ENCODE results near the gene RNF148. TPM values are rescaled to one million over a fixed set of nuclear protein-coding genes. Genes with fewer than 3 reads are reported as not detected.

RNF148 gene
- total RNA-seq, 1 donor = 0.63 TPM

DNA sequence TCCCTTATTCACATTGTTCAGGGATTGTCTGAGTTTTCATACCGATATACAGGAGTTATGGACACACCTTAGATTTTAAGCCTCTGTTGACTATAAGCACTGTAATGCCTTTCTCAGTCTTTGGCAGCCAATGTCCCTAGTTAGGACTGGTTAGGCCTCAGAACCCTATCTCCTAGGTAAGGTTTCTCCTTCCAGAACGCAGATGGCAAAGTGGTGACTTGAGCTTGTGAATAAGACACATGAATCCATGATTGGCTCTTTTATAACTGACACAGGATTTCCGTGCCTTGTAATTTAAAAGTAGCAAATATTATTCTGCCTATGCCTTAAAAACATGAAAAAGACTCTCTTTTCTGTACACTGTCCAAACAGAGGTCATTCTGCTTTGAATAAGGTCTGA lies 12.5 kb upstream of the RNF148 start:
- TF ChIP-seq, protein P1, sequence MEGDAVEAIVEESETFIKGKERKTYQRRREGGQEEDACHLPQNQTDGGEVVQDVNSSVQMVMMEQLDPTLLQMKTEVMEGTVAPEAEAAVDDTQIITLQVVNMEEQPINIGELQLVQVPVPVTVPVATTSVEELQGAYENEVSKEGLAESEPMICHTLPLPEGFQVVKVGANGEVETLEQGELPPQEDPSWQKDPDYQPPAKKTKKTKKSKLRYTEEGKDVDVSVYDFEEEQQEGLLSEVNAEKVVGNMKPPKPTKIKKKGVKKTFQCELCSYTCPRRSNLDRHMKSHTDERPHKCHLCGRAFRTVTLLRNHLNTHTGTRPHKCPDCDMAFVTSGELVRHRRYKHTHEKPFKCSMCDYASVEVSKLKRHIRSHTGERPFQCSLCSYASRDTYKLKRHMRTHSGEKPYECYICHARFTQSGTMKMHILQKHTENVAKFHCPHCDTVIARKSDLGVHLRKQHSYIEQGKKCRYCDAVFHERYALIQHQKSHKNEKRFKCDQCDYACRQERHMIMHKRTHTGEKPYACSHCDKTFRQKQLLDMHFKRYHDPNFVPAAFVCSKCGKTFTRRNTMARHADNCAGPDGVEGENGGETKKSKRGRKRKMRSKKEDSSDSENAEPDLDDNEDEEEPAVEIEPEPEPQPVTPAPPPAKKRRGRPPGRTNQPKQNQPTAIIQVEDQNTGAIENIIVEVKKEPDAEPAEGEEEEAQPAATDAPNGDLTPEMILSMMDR (IDR thresholded peaks at IDR 0.05; ENCODE audit: insufficient read depth, low read length) = no peak
- H3K4me3 ChIP-seq (ENCODE audit: low read depth, low read length) = no peak overlapping the region

DNA sequence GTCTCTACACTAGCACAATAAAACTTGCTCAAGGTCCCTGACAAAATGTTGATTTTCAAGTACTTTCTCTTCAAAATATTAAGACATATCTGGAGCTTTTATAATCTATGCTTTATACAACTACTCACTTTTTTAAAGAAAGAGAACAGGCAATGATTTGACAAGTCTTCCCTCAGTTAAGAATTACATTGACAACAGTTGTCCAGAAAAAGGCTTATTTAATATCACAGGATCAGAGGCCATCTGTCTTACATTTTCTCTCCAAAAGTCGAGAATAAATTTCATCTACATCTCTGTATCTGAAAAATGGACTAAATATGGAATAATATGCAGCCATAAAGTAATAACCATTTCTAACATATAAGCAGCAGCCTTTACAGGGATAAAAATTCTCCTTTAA lies 8.2 kb upstream of the RNF148 start:
- no peak overlapping the region for H3K4me3 ChIP-seq (ENCODE audit: low read depth, low read length)
- TF ChIP-seq, protein P1 (IDR thresholded peaks at IDR 0.05; ENCODE audit: insufficient read depth, low read length) = no peak
- no peak for DNase-seq (ENCODE audit: low read depth)

More for the DNA sequence above, 12.5 kb upstream of the RNF148 start:
- no peak for DNase-seq (ENCODE audit: low read depth)

DNA sequence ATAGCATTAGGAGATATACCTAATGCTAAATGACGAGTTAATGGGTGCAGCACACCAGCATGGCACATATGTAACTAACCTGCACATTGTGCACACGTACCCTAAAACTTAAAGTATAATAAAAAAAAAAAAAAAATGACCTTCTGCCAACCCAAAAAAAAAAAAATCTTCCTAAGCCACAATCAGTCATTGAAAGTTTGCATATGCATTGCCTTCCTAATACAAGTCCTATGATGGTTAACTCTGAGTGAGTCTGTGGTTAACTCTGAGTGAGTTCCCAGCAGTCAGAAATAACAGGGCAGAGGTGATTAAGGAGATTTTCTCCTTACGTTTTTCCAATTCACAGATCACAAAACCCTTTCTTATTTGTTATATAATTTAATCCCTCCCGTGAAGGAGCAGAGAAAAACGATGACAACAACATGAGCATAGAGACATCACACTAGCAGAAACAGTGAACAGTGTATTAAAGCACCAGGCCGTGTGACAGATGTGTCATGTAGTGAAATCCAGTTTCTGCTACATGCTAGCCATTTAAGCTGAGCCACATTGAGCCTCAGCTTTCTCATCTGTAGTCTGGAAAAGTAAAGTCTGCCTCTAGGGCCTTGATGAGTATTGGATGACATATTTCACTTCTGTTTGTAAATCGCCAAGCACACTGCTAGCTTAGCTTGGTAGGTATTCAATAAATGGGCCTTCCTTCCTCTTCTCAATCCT lies 7.4 kb upstream of the RNF148 start:
- TF ChIP-seq, protein P1 (IDR thresholded peaks at IDR 0.05; ENCODE audit: insufficient read depth, low read length) = no peak
- H3K4me3 ChIP-seq (ENCODE audit: low read depth, low read length) = no peak overlapping the region
- no peak for DNase-seq (ENCODE audit: low read depth)

DNA sequence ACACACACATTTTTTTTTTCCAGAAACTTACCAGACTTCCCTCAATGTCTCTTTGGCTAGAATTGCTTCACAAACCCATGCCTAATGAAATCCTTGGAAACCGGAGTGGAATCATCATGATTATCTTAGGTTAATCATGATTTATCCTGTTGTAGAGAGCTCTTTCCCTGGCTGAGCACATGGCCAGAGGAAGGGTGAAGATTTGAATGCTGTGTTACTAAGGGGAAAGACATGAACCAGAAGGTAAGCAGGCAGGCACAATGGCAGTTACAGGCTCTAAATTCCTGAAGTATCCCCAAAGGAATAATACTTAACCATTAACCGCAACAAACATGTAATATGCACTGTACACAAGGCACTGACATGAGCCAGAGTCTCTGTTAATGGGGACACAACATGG lies 4.1 kb upstream of the RNF148 start:
- TF ChIP-seq, protein P1 (IDR thresholded peaks at IDR 0.05; ENCODE audit: insufficient read depth, low read length) = no peak

DNA sequence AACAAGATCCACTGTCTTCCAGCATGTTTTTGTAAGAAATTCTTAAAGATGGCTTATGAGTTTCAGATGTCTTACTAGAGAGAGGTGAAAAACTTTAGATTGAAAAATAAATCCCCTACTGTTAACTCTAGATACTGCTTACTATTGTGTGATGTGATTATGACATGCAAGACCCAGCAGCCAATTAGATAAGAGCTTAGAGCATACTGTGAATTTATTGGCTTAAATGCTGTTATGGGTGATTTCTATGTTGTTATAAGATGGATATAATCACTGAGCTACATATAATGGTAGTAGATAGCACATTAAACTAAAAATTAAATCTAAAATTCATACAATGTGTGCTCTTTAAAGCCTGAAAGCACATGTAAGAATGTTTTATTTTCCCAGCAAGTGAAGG lies 3.7 kb downstream of the RNF148 start, which contains the start of gene RNF133:
Gene RNF133 (minus strand): TSS at position 101 of the 400 bp plus-strand sequence. CDS start 199 bp downstream, outside the sequence.
- TF ChIP-seq, protein P1 (IDR thresholded peaks at IDR 0.05; ENCODE audit: insufficient read depth, low read length) = no peak
- H3K4me3 ChIP-seq (ENCODE audit: low read depth, low read length) = no peak within 1 kb of the TSS
- no peak for DNase-seq (ENCODE audit: low read depth)

More for the DNA sequence above, 4.1 kb upstream of the RNF148 start:
- no peak for DNase-seq (ENCODE audit: low read depth)
- no peak overlapping the region for H3K4me3 ChIP-seq (ENCODE audit: low read depth, low read length)

DNA sequence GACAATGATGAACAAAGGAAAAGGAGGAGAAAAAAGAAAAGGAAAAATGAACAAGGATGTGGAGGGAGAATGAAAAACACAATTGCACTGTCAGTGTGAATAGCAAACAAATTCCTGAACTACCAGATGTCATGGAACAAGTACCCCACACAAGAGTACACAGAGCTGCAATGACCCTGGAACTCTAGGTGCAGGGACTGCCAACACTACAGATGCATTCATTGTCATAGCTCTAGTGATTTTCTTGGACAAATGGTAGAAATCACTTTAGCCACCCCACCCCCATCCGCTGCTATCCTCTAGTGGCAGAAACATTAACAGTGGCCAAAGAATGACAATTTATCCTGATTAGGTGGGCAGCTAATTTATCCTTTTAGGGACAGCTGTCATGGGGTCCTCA lies 6.9 kb downstream of the RNF148 start:
- H3K4me3 ChIP-seq (ENCODE audit: low read depth, low read length) = no peak overlapping the region
- TF ChIP-seq, protein P1 (IDR thresholded peaks at IDR 0.05; ENCODE audit: insufficient read depth, low read length) = no peak
- no peak for DNase-seq (ENCODE audit: low read depth)
